Loucy (cell line): ENCODE data around the gene TLE3.

Experiments used
- H2AFZ ChIP-seq: fragments of 200-600 bp; sonication (generic); 2 replicates; pipeline ENCODE4 v1.6.0; 2016; ENCODE audit warnings: antibody characterized with exemption, mild to moderate bottlenecking, low read length, moderate library complexity
- H3F3A ChIP-seq: fragments of 200-600 bp; 2 replicates; pipeline ENCODE4 v1.6.0; 2016; ENCODE audit warnings: antibody characterized with exemption, low read depth, mild to moderate bottlenecking
- H3K27me3 ChIP-seq: fragments of 200-600 bp; sonication (generic); 2 replicates; pipeline ENCODE4 v1.6.1; 2014; ENCODE audit warnings: low read length, mild to moderate bottlenecking; ENCODE audit not compliant: insufficient read depth, poor library complexity, severe bottlenecking
- H3K36me3 ChIP-seq: fragments of 200-600 bp; sonication (generic); 2 replicates; pipeline ENCODE4 v1.6.1; 2016; ENCODE audit warnings: low read length; ENCODE audit not compliant: insufficient read depth
- H3K4me1 ChIP-seq: fragments of 200-600 bp; sonication (generic); 2 replicates; pipeline ENCODE4 v1.5.1; 2014; ENCODE audit warnings: low read length, mild to moderate bottlenecking; ENCODE audit not compliant: insufficient read depth, poor library complexity, severe bottlenecking
- H3K4me2 ChIP-seq: fragments of 200-600 bp; sonication (generic); 2 replicates; pipeline ENCODE4 v1.6.0; 2014; ENCODE audit warnings: antibody characterized with exemption, low read length, low read depth, mild to moderate bottlenecking; ENCODE audit not compliant: poor library complexity, severe bottlenecking
- H3K4me3 ChIP-seq: fragments of 200-600 bp; sonication (generic); 2 replicates; pipeline ENCODE4 v1.5.1; 2014; ENCODE audit warnings: low read length, mild to moderate bottlenecking, mixed read lengths; ENCODE audit not compliant: poor library complexity, severe bottlenecking
- H3K79me2 ChIP-seq: fragments of 200-600 bp; sonication (generic); 2 replicates; pipeline ENCODE4 v1.6.1; 2014; ENCODE audit warnings: low read length; ENCODE audit not compliant: insufficient read depth
- H3K9ac ChIP-seq: fragments of 200-600 bp; sonication (generic); 2 replicates; pipeline ENCODE4 v1.6.0; 2014; ENCODE audit warnings: mild to moderate bottlenecking, low read depth, low read length, moderate library complexity; ENCODE audit not compliant: poor library complexity, severe bottlenecking
- H3K9me2 ChIP-seq: fragments of 200-600 bp; sonication (generic); replicated peaks from 2 replicates; pipeline ENCODE4 v1.6.1; 2016; ENCODE audit warnings: low read depth, low read length, mixed read lengths
- H3K9me3 ChIP-seq: fragments of 200-600 bp; sonication (generic); 2 replicates; pipeline ENCODE4 v1.6.1; 2014; ENCODE audit warnings: mild to moderate bottlenecking, antibody characterized with exemption, low read length, low read depth; ENCODE audit not compliant: insufficient read depth
- H4K20me1 ChIP-seq: fragments of 200-600 bp; sonication (generic); 2 replicates; pipeline ENCODE4 v1.6.0; 2014; ENCODE audit warnings: antibody characterized with exemption, low read length, mild to moderate bottlenecking; ENCODE audit not compliant: insufficient read depth, poor library complexity, severe bottlenecking
- EZH2phosphoT487 ChIP-seq: fragments of 200-600 bp; IDR thresholded peaks from 2 replicates; pipeline ENCODE4 v1.6.1; 2018; ENCODE audit warnings: antibody characterized with exemption, mild to moderate bottlenecking, moderate library complexity, borderline replicate concordance
- TF ChIP-seq, protein P1 (sequence below): fragments of 200-600 bp; sonication (generic); conservative IDR thresholded peaks from 2 replicates; pipeline ENCODE4 v1.5.1; 2014; ENCODE audit warnings: mild to moderate bottlenecking, antibody characterized with exemption, low read length

Gene TLE3

DNA sequence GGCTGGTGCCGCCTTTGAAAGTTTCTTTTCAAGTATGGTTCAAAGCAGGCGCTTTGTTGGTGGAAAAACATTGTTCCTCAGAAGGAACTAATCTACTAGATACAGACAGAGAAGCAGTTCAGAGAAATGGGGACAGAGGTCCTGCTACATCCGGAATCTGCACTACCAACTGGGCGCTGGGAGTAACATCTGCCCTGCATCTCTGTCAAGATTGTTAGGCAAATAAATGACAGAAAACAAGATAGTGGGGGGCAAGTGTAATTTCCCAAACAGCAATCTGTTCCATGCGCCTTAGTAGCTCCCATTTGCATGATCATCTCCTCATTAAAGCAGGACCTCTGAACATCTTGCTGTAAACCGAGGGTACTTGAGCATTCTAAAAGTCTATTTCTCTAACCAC, 17.4 kb downstream of the TLE3 start:
- Histone ChIP-seq H3K36me3 (peaks cover 96% of the 10 kb centered on the region; the same call in 1 of the 2 replicates), H3F3A (no peaks in the 10 kb centered on the region), H2AFZ (no peak overlapping the region), H3K4me1 (peaks cover 16% of the 10 kb centered on the region), H3K9me3 (no peaks in the 10 kb centered on the region), H3K79me2 (peaks cover 100% of the 10 kb centered on the region), H3K9me2 (no peaks in the 10 kb centered on the region), H3K9ac (no peak overlapping the region), H3K4me2 (no peak overlapping the region), H4K20me1 (peaks cover 96% of the 10 kb centered on the region), H3K4me3 (no peak overlapping the region), H3K27me3 (no peaks in the 10 kb centered on the region)
- no peak for TF ChIP-seq EZH2phosphoT487
- TF ChIP-seq, protein P1, sequence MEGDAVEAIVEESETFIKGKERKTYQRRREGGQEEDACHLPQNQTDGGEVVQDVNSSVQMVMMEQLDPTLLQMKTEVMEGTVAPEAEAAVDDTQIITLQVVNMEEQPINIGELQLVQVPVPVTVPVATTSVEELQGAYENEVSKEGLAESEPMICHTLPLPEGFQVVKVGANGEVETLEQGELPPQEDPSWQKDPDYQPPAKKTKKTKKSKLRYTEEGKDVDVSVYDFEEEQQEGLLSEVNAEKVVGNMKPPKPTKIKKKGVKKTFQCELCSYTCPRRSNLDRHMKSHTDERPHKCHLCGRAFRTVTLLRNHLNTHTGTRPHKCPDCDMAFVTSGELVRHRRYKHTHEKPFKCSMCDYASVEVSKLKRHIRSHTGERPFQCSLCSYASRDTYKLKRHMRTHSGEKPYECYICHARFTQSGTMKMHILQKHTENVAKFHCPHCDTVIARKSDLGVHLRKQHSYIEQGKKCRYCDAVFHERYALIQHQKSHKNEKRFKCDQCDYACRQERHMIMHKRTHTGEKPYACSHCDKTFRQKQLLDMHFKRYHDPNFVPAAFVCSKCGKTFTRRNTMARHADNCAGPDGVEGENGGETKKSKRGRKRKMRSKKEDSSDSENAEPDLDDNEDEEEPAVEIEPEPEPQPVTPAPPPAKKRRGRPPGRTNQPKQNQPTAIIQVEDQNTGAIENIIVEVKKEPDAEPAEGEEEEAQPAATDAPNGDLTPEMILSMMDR: no peak

DNA sequence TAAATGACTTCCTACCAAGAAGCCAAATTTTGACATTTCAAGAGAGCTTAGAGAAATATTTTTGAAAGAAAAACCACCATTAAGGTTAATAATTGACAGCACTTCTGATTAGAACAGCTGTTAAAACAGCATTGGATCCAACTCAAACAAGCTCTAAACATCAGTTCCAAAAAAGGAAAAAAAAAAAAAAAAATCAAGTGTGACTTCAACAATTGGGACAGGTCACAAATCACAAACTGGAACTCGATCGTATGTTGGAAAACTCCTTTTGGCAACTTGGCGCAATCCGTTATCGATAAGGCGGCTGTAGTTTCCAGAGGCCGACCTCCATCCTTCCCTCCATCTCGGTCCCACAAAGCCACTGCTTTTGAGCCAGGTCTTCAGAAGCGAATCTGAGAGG, 17.8 kb downstream of the TLE3 start:
- TF ChIP-seq, protein P1: no peak
- no peak for TF ChIP-seq EZH2phosphoT487
- no peaks in the 10 kb centered on the region for H3K9me3 ChIP-seq
- no peaks in the 10 kb centered on the region for H3K9me2 ChIP-seq
- H3K79me2 ChIP-seq: peaks cover 100% of the 10 kb centered on the region
- peaks cover 95% of the 10 kb centered on the region for H4K20me1 ChIP-seq
- no peak overlapping the region for H3K4me3 ChIP-seq
- no peak overlapping the region for H3K4me2 ChIP-seq
- H3K27me3 ChIP-seq: no peaks in the 10 kb centered on the region
- H3F3A ChIP-seq: no peaks in the 10 kb centered on the region
- peaks cover 96% of the 10 kb centered on the region; the same call in 1 of the 2 replicates for H3K36me3 ChIP-seq
- H2AFZ ChIP-seq: no peak overlapping the region
- H3K4me1 ChIP-seq: peaks cover 11% of the 10 kb centered on the region
- no peak overlapping the region for H3K9ac ChIP-seq

DNA sequence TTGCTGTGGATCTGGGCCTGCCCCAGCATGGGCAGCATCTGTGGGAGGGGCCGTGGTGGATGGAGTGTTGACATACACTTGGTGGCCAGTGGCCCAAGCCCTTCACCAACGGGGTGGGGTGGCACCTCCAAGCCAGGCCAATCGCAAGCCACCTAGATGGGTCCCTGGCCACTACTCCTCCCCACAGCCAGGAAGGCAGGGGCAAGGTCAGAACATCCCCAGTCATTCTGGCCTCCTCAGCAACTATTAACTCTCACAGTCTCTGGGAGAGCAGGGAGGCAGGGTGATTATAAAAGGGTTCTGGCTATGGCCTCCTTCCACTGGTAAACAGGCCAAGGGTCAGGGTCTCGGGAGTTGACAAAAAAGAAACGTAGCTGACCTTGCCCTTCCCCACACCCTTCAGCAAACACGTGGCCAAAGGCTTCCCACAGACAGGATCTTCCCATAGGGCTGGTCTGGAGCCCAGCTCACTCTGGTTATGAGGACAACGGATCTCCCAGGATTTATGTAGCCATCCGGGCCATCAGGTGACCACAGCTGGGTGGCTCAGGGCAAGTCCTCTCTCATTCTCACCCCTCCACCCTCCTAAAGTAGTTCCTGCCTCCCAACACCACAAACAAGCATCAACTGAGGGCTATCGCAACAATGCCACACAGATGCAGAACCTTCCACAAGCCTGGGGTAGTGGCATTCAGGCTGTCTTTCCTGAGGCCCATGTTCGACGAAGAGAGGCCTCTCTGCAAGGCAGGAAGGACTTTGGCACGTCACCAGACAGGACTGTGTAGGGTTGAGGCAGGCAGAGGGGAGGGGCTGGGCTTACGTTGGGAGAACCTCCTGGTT, 18.9 kb downstream of the TLE3 start:
- H3K4me3 ChIP-seq: no peak overlapping the region
- peaks cover 99% of the 10 kb centered on the region for H3K79me2 ChIP-seq
- no peak overlapping the region for H2AFZ ChIP-seq
- no peak for TF ChIP-seq EZH2phosphoT487
- TF ChIP-seq, protein P1: no peak
- no peaks in the 10 kb centered on the region for H3K27me3 ChIP-seq
- H3K9me3 ChIP-seq: no peaks in the 10 kb centered on the region
- H3K36me3 ChIP-seq: peaks cover 96% of the 10 kb centered on the region; the same call in 1 of the 2 replicates
- H3F3A ChIP-seq: no peaks in the 10 kb centered on the region
- H3K9me2 ChIP-seq: no peaks in the 10 kb centered on the region
- H4K20me1 ChIP-seq: peaks cover 94% of the 10 kb centered on the region
- peaks cover under 1% of the 10 kb centered on the region for H3K4me1 ChIP-seq
- no peak overlapping the region for H3K4me2 ChIP-seq
- no peak overlapping the region for H3K9ac ChIP-seq
